Sciatic nerve (tissue), 2 donors: ENCODE results near the gene GOLGA6L2. TPM values are rescaled to one million over a fixed set of nuclear protein-coding genes. Genes with fewer than 3 reads are reported as not detected.

ENCODE experiments used
- ATAC-seq: fragments of 200-7000 bp; cut with Tn5 transposase; one replicate; pipeline ENCODE4 v1.9.1; 2020; ENCODE audit warnings: mild to moderate bottlenecking, moderate library complexity
- DNase-seq: peaks from one replicate; pipeline ENCODE4 v3.0.0-alpha.2; 2020; ENCODE audit warnings: low spot score
- intact Hi-C: fragments of 100-400 bp; cut with DNase I; formaldehyde crosslinking; loops from one replicate; pipeline ENCODE4 v1.14.2; 2022
- total RNA-seq: library from RNA; stranded (reverse); fragmentation: NEBNext Ultra II Directional; extraction: Animal tissue kit (Norgen Biotek cat#: 25700); gene quantifications from one replicate; pipeline ENCODE4 v1.2.1, GENCODE V29; 2021
- donor health status: DM: no; HTN: no; CAD: no.
- donor health status: DM: no; HTN: no; CAD: no.

Gene GOLGA6L2, protein sequence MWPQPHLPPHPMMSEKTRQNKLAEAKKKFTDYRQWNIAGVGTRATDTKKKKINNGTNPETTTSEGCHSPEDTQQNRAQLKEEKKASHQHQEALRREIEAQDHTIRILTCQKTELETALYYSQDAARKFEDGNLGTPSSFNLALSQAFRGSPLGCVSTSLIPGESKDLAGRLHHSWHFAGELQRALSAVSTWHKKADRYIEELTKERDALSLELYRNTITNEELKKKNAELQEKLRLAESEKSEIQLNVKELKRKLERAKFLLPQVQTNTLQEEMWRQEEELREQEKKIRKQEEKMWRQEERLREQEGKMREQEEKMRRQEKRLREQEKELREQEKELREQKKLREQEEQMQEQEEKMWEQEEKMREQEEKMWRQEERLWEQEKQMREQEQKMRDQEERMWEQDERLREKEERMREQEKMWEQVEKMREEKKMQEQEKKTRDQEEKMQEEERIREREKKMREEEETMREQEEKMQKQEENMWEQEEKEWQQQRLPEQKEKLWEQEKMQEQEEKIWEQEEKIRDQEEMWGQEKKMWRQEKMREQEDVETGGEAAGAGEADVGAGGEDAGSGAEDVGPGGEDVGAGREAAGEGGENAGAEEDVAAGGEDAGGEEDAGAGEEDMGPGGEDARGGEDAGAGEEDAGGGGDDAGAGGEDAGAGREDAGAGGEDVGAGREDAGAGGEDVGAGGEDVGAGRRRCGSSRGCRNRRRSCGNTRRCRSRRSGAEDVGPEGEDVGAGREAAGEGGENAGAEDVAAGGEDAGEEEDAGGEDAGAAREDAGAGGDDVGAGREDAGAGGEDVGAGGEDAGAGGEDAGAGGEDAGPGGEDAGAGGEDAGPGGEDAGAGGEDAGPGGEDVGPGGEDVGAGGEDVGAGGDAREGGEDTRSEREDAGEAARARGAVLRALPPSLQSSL
- total RNA-seq = not detected

DNA sequence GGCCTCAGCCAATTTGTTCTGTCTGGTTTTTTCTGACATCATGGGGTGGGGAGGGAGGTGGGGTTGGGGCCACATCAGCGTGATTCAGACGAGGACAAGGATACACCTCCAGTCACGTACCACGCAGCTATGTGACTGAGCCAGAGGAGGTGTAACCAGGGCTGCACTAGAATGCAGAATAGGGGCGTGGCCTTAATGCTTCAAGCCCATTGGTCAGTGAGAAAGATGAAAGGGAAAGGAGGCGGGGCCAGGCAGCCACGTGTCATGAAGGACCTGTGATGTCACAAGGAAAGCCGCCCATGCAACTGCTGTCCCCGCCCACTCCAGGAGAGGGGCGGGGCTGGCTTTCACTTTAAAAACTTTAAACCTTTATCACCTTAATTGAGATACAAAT lies at the start of gene GOLGA6L2:
Gene GOLGA6L2 (minus strand): TSS at position 137 of the 394 bp plus-strand sequence. CDS start 62 bp downstream, at position 75.
- intact Hi-C loops = no loop called here
- ATAC-seq = no peak
- no peak for DNase-seq

DNA sequence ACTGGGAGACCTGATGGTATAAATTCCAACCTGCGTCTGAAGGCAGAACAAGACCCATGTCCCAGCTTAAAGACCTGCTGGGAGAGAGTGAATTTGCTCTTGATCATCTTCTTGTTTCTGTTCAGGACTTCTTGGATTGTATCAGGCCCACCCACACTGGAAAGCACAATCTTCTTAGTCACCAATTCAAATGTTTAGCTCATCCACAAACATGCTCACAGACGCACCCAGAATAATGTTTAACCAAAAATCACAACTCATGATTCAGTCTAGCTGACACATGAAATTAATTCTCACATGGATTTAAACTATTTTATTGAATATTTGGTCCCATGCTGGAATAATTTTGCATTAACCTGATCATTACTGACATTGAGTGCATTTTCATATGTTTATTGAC lies 37.8 kb upstream of the GOLGA6L2 start:
- intact Hi-C loops = no loop called here
- DNase-seq (no peak), ATAC-seq (no peak)

DNA sequence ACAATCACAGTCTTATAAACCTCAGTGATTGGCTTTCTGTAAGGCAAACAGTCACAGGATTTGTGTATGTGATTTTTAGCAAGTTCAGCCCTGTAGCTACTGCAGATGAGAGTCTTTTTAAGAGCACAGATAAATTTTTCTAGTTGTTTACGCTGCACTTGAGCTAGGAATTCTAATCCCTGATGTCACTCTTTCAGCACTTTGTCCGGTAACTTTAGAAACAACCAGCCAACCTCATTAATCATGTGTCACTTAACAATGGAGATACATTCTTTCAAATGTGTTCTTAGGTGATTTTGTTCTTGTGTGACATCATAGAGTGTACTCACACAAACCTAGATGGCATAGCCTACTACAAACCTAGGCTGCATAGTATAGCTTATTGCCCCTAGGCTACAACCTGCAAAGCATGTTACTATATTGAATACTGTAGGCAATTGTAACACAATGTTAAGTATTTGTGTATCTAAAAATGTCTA lies 36.8 kb upstream of the GOLGA6L2 start:
- intact Hi-C loops = no loop called here
- ATAC-seq (no peak), DNase-seq (no peak)

DNA sequence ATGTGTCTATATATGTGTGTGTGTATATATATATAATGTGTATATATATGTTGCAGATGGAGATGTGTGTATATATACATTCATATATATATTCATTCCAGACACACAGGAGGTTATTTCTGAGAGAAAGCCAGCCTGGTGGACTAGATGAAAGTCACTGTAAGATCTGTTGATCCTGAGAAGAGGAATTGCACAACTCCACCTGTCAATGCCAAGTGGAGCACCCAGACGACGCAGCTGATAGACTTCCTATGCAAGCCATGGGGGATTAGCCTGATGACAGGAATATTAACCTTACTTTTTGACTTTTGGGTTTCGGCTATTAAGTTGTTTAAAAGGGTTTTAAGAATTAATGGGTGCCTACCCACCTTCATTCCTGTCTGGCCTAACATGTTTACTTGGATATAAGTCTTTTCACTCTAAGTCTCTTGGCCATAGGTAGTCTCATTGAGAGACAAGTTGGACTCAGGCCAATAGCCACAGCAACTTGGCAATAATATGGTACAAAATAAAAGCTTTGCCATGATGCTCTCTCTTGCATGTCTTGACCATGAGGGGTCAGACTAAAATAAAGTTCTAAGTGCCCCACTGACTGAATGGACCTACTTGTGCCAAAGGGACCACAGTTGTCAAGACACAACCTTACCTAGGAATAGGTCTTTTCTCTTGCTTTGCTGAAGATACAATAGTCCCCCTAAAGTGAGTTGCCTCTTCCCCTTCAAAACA lies 35.9 kb upstream of the GOLGA6L2 start:
- DNase-seq (no peak), ATAC-seq (no peak)
- intact Hi-C loops = no loop called here

DNA sequence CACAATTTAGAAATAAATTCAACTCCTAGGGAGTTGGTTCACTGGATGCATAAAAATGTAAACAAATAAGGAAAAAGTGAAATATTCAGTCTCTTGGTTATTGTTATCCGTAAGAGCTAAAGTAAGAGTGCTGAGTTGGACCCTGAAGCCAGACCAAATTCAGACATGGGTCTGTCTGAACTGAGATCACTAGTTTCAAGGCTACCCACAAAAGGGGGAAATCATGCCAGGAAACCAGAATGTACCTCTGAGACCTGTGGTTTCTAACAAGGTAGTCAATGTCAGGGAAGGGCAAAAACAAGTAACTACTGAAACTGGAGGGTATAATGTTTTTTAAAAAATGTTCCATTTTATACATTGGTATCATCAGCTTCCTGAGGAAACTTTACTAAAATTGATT lies 35.2 kb upstream of the GOLGA6L2 start:
- intact Hi-C loops = no loop called here
- ATAC-seq = no peak
- no peak for DNase-seq

DNA sequence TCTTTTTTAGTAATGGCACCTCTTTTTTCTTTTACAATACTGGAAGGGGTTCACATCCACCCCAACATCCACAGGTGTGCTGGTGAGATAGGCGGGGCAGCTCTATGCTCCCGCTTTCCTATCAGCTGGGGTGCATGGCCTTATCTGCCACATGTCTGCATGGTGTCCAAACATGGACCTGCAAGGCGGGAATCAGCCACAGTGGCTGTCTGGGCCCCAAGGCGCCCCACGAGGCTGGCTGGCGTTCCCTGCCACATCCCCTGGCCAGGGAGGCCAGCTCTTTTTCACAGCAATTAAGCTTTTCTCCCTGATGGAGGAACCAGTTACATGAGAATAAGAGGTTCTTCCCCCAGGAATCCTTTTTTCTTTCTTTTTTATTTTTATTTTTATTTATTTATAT lies 30.9 kb upstream of the GOLGA6L2 start:
- ATAC-seq = no peak
- intact Hi-C loops = no loop called here
- DNase-seq = no peak

DNA sequence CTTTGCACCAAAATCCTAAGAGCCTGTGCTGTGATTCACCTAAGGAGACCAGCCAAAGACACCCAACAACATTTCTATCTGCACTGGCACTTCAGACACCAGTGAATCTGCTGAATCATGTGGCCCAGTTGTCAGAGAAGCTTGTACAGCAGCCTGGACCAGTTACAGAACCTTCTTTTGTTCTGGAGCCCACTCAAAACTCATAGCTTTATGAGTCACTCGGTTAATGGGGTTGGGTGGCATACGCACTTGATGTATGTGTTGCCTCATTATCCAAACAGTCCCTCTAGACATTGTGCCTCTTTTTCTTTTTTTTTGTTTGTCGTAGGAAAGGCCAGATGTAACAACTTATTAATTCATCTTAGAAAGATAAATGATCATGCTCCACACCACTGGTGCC lies 25.6 kb upstream of the GOLGA6L2 start:
- no peak for ATAC-seq
- DNase-seq = no peak
- intact Hi-C loops = no loop called here

DNA sequence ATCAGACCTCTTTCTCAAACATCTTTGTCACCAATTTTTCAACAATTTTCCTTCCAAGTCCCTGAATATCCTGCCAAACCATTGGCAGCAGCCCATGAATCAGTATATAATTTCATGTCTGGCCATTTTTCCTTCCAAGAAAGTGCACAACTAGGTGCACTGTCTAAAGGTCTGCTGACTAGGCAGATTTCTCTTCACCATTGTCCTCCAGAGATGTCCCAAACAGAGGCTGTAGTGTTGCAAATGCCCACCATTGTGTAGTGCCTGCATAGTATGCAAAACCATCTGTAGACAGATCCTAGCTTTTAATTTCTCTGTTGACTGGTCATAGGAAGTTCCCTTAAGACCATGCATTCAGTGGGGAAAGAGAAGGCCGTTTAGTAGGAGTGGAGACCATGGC lies 25.0 kb upstream of the GOLGA6L2 start:
- intact Hi-C loops = no loop called here
- ATAC-seq = no peak

DNA sequence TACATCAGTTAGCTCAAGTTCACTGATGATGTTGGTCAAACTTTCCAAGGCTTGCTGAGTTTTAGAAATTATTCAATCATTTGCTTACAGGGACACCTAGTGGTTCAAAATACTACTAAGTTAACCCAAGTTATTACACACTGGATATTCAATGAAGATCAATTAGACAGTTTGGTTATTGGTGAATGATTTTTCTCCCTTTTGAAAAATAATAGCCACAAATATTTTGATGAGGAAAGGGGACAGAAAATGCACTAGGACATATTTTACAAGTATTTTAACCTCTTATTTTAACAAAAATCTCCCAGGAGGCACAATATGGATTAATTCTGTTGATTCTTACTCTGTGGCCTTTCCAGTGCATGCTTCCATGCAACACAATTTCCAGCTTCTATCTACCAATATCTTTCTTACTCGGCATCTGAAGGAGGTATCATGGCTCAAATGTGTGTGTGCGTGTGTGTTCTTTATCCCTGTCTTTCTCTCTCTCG lies 20.1 kb upstream of the GOLGA6L2 start:
- ATAC-seq = no peak
- no peak for DNase-seq
- intact Hi-C loops = no loop called here

More for the DNA sequence above, 25.0 kb upstream of the GOLGA6L2 start:
- DNase-seq = no peak

DNA sequence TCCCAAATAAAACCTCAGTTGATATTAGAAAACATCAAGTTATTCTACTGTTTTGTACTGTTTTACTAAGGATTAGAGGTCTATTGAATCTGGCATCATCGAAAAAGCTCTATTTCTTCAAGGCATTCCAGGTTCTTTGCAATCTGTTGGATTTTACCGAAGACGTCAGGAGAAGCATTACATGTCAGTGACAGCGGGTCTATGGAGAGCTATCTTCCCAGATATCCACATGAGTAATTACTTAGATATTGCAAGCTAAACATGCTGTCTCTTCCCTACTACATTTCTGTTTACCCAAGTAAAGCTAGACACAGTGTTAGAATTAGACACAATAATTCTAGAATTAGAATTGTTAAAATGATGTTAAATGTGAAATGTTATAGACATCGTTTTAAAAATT lies 10.8 kb upstream of the GOLGA6L2 start:
- DNase-seq (no peak), ATAC-seq (no peak)
- intact Hi-C loops = no loop called here

DNA sequence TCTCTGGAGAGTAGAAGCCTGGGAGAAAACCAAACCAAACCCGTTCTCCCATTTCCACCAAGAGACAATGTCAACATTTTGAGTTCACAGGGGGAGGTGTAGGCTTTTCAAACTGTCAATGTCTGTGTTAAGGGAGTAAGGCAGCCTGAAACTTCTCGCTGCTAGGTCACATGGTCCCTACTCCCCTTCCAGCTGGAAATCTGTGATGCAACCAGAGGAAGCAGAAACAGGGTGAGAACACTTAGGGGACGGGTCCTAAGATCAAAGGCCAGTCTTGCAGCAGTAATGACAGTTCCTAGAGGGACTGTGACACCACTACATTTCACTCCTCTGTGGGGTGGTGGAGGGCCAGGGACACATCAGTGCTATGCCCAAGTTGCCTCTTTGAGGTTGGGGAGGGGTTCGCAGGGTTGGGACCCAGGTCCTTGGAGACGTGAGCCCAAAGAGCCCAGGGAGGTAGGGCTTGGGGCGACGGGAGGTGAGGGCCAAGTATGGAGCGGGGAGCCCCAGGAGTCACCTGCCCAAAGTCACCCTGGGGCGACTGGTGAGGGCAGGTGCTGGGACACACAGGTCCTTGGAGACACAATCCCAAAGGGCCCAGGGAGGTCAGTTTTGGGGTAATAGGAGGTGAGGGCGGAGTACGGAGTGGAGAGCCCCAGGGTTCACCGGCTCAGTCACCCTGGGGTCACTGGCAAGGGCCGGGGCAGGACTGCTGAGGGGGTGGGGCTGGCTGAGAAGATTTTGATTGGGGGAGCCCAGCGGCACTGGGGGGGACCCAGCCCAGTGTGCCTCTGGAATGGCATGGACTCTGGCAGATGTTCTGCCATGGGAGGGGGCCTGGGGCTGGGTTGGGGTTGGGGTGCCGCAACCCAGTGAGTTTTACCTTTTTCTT lies 582 bp downstream of the GOLGA6L2 start:
- DNase-seq = no peak
- ATAC-seq = peak; percentile 24
- intact Hi-C loops = no loop called here

DNA sequence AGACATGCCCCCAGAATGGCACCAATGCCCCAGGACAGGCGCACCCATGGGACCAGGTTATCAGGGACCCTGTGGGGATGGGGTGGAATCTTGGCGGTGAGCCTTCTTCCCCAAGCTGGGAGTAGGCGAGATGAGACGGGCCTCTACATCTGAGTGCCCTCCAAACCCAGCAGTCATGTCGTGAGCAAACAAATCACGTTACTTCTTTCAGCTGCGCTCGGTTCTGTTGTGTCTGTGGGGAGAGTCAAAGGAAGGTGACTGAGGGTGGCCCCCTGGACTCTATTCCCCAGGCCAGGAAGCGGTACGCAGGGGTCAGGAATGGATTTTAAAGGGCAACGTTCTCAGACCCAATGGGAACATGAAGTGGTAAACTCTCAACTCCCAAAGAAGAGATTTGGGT lies 2.8 kb downstream of the GOLGA6L2 start:
- intact Hi-C loops = no loop called here

DNA sequence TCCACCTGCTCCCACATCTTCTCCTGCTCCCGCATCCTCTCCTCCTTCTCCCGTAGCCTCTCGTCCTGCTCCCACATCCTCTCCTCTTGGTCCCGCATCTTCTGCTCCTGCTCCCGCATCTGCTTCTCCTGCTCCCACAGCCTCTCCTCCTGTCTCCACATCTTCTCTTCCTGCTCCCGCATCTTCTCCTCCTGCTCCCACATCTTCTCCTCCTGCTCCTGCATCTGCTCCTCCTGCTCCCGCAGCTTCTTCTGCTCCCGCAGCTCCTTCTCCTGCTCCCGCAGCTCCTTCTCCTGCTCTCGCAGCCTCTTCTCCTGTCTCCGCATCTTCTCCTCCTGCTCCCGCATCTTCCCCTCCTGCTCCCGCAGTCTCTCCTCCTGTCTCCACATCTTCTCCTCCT lies 5.8 kb downstream of the GOLGA6L2 start:
- intact Hi-C loops = no loop called here
- ATAC-seq (no peak), DNase-seq (no peak)

More for the DNA sequence above, 2.8 kb downstream of the GOLGA6L2 start:
- ATAC-seq = no peak
- DNase-seq = no peak

DNA sequence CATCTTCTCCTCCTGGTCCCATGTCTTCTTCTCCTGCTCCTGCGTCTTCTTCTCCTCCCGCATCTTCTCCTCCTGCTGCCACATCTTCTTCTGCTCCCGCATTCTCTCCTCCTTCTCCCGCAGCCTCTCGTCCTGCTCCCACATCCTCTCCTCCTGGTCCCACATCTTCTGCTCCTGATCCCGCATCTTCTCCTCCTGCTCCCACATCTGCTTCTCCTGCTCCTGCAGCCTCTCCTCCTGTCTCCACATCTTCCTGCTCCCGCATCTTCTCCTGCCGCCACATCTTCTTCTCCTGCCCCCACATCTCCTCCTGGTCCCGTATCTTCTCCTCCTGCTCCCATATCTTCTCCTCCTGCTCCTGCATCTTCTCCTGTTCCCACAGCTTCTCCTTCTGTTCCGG lies 6.4 kb downstream of the GOLGA6L2 start:
- no peak for DNase-seq
- intact Hi-C loops = no loop called here
- no peak for ATAC-seq

DNA sequence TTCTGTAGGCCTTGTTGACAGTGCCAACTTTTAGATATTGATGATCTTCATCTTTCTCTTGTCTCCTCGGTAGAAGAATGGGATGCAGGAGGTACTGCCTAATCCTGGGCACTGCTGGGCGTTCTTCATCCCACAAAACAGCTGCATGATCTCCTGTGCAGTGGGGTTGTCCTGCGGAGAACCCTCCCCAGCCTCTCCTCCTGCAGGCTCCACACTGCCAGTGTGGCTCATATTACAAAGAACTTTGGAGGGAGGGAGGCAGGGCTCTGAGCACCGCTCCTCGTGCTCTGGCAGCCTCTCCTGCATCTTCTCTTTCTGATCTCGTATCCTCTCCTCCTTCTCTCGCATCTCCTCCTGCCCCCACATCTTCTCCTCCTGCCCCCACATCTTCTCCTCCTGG lies 7.5 kb downstream of the GOLGA6L2 start:
- ATAC-seq = no peak
- intact Hi-C loops = no loop called here

DNA sequence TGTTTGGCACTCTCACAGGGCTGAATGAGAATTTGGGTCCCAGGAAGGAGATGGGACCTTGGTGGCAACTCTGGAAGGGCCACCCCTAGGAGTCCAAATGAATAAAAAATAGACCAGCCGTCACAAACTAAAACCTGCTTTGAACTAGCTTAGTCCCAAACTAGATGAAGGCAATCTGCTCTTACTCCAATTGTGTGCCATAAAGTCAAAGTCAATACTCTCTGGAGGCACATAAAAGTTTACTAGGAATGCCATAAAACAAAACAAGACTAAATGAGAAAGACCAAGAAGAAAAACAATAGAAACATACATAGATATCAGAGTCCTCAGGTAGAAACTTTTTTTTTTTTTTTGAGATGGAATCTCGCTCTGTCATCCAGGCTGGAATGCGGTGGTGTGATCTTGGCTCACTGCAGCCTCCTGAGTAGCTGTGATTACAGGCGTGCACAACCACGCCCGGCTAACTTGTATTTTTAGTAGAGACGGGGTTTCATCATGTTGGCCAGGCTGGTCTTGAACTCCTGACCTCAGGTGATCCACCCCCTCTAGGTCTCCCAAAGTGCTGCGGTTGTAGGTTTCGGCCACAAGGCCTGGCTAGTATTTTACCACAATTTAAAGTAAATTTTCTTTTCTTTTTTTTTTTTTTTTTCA lies 8.1 kb downstream of the GOLGA6L2 start:
- intact Hi-C loops = no loop called here
- DNase-seq (no peak), ATAC-seq (no peak)

More for the DNA sequence above, 7.5 kb downstream of the GOLGA6L2 start:
- DNase-seq = no peak

DNA sequence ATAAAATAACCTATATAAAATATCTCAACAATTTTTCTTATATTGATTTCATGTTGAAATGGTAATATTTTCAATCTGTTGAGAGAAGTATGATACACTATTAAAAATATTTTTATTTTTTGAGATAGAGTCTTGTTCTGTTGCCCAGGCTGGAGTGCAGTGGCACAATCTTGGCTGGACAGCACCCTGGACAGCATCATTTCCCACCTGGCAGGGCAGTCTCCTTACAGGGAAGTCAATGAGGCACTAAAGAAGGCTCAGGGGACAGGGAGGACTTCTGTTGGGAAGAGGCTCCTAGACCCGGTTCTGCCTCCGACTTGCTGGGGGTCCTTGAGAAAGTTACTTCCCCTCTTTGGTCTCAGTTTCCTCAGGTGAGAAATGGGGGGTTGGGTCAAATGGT lies 9.4 kb downstream of the GOLGA6L2 start:
- intact Hi-C loops = no loop called here
- ATAC-seq = no peak
- DNase-seq = no peak

DNA sequence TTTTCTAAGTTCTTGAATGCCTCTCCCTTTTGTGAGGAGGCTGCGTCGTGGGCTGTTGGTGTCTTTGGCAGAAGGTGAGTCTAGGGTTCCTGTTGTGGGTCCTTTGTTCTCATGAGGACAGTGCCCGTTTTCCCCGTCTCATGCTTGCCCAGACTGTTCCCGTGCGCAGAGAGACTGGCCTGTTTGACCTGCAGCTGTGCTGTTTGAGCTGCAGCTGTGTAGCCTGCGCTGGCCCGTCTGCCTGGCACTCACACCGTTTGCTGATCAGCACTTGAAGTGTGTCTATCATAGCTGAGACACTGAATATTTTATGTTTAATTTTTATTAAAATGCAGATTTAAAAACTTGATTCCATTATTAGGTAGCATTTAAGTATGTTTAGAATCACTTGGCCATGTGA lies 9.9 kb downstream of the GOLGA6L2 start:
- ATAC-seq = no peak
- intact Hi-C loops = no loop called here
- DNase-seq = no peak
